Measurements from ENCODE around the gene ICAM2. TPM values are rescaled to one million over a fixed set of nuclear protein-coding genes. Genes with fewer than 3 reads are reported as not detected.
A peak's percentile ranks its signal among the peaks of the same experiment; 100 is the strongest.

ICAM2 gene
- total RNA-seq, 1 experiment from 2014 or later: 4.4 TPM

DNA sequence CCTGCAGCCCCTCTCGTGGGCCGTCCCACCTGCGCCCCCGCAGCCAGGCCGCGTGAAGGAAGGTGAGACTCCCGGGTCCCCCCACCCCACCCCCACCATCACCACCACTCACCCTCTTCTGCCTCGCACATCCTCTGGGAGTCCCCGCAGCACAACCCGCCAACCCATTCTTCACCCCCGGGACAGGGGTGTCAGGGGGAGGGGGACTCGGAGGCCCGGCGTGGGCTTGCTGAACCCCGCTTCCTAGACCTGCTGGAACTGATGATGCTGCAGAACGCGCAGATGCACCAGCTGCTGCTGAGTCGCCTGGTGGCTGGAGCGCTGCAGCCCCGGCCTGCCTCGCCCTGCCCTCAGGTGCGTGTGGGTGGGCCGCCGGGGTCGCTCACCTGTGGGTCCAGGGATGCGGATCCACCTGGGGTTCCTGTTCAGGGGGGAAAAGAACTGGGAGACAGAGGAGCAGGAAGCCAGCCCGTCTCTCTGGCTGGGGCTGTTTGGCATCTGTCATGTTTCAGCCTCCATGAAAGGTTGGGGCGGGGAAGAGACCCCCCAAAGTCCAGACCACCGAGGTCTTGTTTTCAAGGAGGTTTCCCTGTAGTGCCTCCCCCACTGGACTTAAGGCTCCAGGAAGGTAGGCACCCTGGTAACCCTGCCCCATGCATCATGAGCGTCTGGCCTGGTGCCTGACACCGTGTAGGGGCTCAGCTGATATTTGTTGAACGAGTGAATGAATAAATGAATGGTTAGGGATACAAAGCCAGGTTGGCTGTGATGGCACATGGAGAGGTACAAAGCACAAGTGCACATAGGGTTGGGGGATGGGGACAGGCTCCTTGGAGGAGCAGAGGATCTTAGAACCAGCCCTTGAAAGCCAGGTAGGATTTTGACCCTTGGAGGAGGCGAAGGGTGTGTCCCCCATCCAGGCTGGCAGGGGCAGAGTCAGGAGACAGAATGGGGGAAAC is 21.4 kb downstream of the ICAM2 start:
- Histone ChIP-seq H3K4me2 (ENCODE audit: low read depth, low read length, poor library complexity, severe bottlenecking) (peak overlapping the region; percentile 73), H3K9ac (ENCODE audit: low read length) (peak overlapping the region; percentile 45), H3K36me3 (ENCODE audit: insufficient read depth, low read length) (no peaks in the 10 kb centered on the region), H3K4me1 (ENCODE audit: low read length) (peaks cover 11% of the 10 kb centered on the region), H3K9me3 (ENCODE audit: low read length) (no peaks in the 10 kb centered on the region), H3K27ac (ENCODE audit: low read length) (no peak overlapping the region), H4K20me1 (ENCODE audit: insufficient read depth, low read depth, low read length) (no peaks in the 10 kb centered on the region), H3K4me3 (ENCODE audit: low read length) (peak overlapping the region; percentile 67), H3K27me3 (ENCODE audit: low read length) (0 out of 2 replicates have a peak, but pooled peaks cover 2% of the 10 kb centered on the region), H3K9me2 (replicated peaks; ENCODE audit: insufficient read depth, low read length) (no peaks in the 10 kb centered on the region), H2AFZ (ENCODE audit: low read length) (no peak overlapping the region; the same call in 1 of the 2 replicates), H3K79me2 (ENCODE audit: low read length) (no peaks in the 10 kb centered on the region)
- DNase-seq: no peak

DNA sequence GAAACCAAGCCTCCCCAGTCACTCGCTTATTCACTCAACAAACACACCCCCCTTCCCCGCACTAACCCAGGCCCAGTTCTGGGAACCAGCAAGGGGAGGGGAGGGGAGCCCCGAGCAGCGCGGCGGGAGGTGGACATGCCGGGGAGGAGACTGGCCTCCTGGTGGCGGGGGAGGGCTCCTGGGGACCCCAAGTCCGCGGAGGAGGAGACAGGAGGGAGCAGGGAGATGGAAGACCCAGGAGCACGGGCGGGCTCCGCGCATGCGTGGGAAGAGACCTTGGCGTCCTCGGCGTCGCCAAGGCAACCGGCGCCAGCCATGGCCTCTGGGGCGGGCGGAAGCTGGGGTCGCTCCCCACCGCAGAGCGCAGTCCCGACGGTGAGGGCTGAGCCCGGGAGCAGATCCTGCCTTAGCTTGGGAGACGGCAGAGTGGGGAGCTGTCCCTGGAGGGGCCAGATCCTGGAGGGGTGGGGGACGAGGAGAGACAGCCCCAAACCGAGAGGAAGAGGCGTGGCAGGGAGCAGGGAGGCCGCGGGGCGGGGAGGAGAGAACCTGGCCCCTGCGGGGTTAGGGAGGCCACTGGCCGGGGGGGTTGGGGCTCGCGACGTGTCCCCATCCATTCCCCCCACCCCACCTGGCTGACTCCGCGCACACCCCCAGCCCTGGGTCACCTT is 22.2 kb downstream of the ICAM2 start, which contains the start of gene PRR29:
Gene PRR29, plus strand, starts transcription at position 302 of the 671 bp plus-strand sequence. Its CDS starts 14 bp downstream, at position 316.
- no peaks in the 10 kb centered on the region for H3K9me2 ChIP-seq (replicated peaks; ENCODE audit: insufficient read depth, low read length)
- H3K4me2 ChIP-seq (ENCODE audit: low read depth, low read length, poor library complexity, severe bottlenecking): peak within 1 kb of the TSS; percentile 73
- peak within 1 kb of the TSS; percentile 96; the same call in 1 of the 2 replicates for H2AFZ ChIP-seq (ENCODE audit: low read length)
- 0 out of 2 replicates have a peak, but pooled peaks cover 2% of the 10 kb centered on the region for H3K27me3 ChIP-seq (ENCODE audit: low read length)
- H3K4me3 ChIP-seq (ENCODE audit: low read length): peak within 1 kb of the TSS; percentile 67
- peak; percentile 81 for DNase-seq
- peak within 1 kb of the TSS; percentile 45 for H3K9ac ChIP-seq (ENCODE audit: low read length)
- H3K79me2 ChIP-seq (ENCODE audit: low read length): no peaks in the 10 kb centered on the region
- no peaks in the 10 kb centered on the region for H4K20me1 ChIP-seq (ENCODE audit: insufficient read depth, low read depth, low read length)
- no peaks in the 10 kb centered on the region for H3K9me3 ChIP-seq (ENCODE audit: low read length)
- no peak within 1 kb of the TSS for H3K27ac ChIP-seq (ENCODE audit: low read length)
- no peaks in the 10 kb centered on the region for H3K36me3 ChIP-seq (ENCODE audit: insufficient read depth, low read length)
- peaks cover 11% of the 10 kb centered on the region for H3K4me1 ChIP-seq (ENCODE audit: low read length)

DNA sequence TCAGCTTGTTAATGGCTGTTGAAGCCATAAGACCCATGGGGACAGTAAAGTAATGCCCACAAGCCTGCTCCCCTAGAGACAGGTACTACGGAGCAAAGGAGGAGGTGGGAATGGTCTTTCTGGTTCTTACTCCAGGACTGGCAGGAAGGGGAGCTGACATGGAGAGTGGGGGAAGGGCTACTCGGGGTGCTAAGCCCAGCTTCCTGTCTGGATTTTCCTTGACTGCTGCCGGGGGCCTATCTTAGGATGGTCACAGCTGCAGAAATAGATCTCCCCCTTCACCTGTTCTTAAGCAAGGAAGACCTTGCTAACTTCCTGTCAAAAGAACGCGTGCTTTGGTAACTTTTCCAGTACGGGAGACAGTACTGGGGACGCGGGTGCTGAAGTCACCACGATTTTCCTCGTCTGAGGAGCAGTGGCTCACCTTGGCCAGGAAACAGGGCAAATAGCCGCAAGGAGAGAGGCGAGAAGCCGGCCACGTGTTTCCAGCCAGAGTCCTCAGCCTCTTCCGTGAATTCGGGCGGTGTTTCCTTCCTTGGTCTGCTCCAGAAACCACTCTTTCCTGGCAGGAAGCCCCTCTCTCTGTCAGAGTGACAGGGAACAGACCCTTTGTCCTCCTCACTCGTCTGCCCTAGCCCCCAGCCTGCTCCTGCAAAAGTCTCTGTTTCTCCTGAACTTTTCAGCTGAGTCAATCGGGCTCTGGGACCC is 22.9 kb downstream of the ICAM2 start:
- Histone ChIP-seq H3K4me2 (ENCODE audit: low read depth, low read length, poor library complexity, severe bottlenecking) (peak overlapping the region; percentile 73), H3K9ac (ENCODE audit: low read length) (no peak overlapping the region), H3K9me2 (replicated peaks; ENCODE audit: insufficient read depth, low read length) (no peaks in the 10 kb centered on the region), H3K79me2 (ENCODE audit: low read length) (no peaks in the 10 kb centered on the region), H2AFZ (ENCODE audit: low read length) (no peak overlapping the region), H3K27ac (ENCODE audit: low read length) (no peak overlapping the region), H3K9me3 (ENCODE audit: low read length) (no peaks in the 10 kb centered on the region), H3K4me3 (ENCODE audit: low read length) (peak overlapping the region; percentile 67; the same call in 1 of the 2 replicates), H3K4me1 (ENCODE audit: low read length) (peaks cover 11% of the 10 kb centered on the region), H3K27me3 (ENCODE audit: low read length) (0 out of 2 replicates have a peak, but pooled peaks cover 2% of the 10 kb centered on the region), H3K36me3 (ENCODE audit: insufficient read depth, low read length) (no peaks in the 10 kb centered on the region), H4K20me1 (ENCODE audit: insufficient read depth, low read depth, low read length) (no peaks in the 10 kb centered on the region)
- DNase-seq: no peak

DNA sequence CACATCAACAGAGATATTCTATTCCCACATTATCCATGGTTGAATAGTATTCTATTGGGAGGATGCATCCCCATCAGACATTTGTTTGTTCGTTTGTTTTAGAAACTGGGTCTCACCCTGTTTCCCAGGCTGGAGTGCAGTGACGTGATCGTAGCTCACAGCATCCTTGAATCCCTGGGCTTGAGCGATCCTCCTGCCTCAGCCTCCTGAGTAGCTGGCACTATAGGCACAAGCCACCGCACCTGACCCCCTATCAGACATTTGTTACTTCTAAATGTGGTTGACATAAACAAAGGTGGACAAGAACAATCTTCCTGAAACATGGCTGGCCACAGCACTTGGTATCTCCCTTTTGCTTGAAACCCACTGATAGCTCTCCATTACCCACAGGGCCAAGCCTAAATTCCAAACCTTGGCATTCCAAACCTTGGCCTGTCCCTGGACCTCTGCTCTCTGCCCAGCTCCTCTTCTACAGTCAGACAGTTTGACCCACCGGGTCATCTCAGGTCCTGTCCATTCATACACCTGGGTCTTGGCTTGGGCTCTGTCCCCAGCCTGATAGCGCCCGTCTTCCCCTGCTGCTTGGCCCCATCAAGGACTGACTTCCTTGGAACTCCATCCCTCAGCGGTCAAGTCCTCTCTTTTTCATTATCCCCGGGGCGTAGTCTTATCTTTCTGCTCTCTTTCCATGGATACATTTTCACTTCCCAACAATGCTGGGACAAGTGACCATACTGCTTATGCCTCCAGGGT is 23.8 kb downstream of the ICAM2 start:
- no peak overlapping the region for H3K27ac ChIP-seq (ENCODE audit: low read length)
- H3K36me3 ChIP-seq (ENCODE audit: insufficient read depth, low read length): no peaks in the 10 kb centered on the region
- H3K4me1 ChIP-seq (ENCODE audit: low read length): peaks cover 11% of the 10 kb centered on the region
- no peak overlapping the region for H2AFZ ChIP-seq (ENCODE audit: low read length)
- 0 out of 2 replicates have a peak, but pooled peaks cover 2% of the 10 kb centered on the region for H3K27me3 ChIP-seq (ENCODE audit: low read length)
- DNase-seq: no peak
- H3K9me2 ChIP-seq (replicated peaks; ENCODE audit: insufficient read depth, low read length): no peaks in the 10 kb centered on the region
- no peak overlapping the region for H3K4me2 ChIP-seq (ENCODE audit: low read depth, low read length, poor library complexity, severe bottlenecking)
- H3K9ac ChIP-seq (ENCODE audit: low read length): no peak overlapping the region
- H3K4me3 ChIP-seq (ENCODE audit: low read length): no peak overlapping the region
- no peaks in the 10 kb centered on the region for H3K79me2 ChIP-seq (ENCODE audit: low read length)
- H4K20me1 ChIP-seq (ENCODE audit: insufficient read depth, low read depth, low read length): no peaks in the 10 kb centered on the region
- no peaks in the 10 kb centered on the region for H3K9me3 ChIP-seq (ENCODE audit: low read length)

DNA sequence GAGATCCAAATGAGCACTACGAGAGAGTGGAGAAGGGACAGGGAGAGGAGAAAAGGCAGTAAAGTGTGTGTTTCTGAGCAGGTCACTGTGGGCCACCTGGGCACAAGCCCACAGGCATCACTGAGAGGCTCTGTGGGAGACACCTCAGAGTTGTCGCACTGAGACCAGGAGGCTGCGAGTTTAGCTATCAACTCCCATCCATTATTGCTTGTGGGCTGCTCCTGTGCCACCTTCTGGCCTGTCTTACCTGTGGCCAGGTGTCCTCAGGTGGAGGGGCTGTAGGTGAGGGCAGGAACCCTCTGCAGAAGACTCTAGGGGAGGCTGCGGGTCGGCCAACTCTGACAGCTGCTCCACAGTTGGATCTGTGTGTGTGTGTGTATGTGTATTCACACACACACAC is 24.8 kb downstream of the ICAM2 start:
- Histone ChIP-seq H3K9me3 (ENCODE audit: low read length) (no peaks in the 10 kb centered on the region), H3K27me3 (ENCODE audit: low read length) (0 out of 2 replicates have a peak, but pooled peaks cover 2% of the 10 kb centered on the region), H3K79me2 (ENCODE audit: low read length) (no peaks in the 10 kb centered on the region), H3K9ac (ENCODE audit: low read length) (no peak overlapping the region), H3K4me2 (ENCODE audit: low read depth, low read length, poor library complexity, severe bottlenecking) (no peak overlapping the region), H2AFZ (ENCODE audit: low read length) (no peak overlapping the region), H3K36me3 (ENCODE audit: insufficient read depth, low read length) (no peaks in the 10 kb centered on the region), H3K4me1 (ENCODE audit: low read length) (peaks cover 12% of the 10 kb centered on the region), H3K9me2 (replicated peaks; ENCODE audit: insufficient read depth, low read length) (no peaks in the 10 kb centered on the region), H3K4me3 (ENCODE audit: low read length) (no peak overlapping the region), H3K27ac (ENCODE audit: low read length) (no peak overlapping the region), H4K20me1 (ENCODE audit: insufficient read depth, low read depth, low read length) (0 out of 2 replicates have a peak, but pooled peaks cover 2% of the 10 kb centered on the region)
- no peak for DNase-seq

DNA sequence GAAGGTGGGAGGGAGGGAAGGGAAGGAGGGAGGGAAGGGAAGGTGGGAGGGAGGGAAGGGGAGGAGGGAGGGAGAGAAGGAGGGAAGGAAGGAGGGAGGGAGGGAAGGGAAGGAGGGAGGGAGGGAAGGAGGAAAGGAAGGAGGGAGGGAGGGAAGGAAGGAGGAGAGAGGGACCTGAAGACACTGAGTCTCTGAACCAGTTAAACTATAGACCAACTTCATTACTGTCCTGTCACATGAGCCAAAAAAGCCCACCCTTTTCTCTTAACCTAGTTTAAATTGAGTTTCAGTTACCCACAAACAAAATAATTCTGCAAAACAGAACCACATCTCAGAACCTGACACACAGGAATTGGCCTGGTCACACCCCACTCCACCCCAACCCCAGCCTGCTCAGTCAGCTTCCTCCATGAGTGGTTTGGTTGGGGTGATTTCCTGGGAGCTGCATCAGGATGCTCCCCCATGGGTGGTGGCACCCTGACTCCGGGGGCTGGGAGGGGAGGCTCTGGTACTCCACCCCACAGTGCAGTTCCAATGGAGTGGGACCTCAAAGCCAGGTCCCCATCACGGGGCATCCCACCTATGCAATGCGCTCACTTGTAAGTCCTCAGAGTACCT is 27.0 kb downstream of the ICAM2 start:
- H3K4me2 ChIP-seq (ENCODE audit: low read depth, low read length, poor library complexity, severe bottlenecking): no peak overlapping the region
- no peaks in the 10 kb centered on the region for H3K79me2 ChIP-seq (ENCODE audit: low read length)
- H3K36me3 ChIP-seq (ENCODE audit: insufficient read depth, low read length): no peaks in the 10 kb centered on the region
- DNase-seq: no peak
- H3K27ac ChIP-seq (ENCODE audit: low read length): no peak overlapping the region
- no peak overlapping the region for H3K9ac ChIP-seq (ENCODE audit: low read length)
- H4K20me1 ChIP-seq (ENCODE audit: insufficient read depth, low read depth, low read length): 0 out of 2 replicates have a peak, but pooled peaks cover 3% of the 10 kb centered on the region
- 0 out of 2 replicates have a peak, but pooled peaks cover 2% of the 10 kb centered on the region for H3K27me3 ChIP-seq (ENCODE audit: low read length)
- H3K9me3 ChIP-seq (ENCODE audit: low read length): no peaks in the 10 kb centered on the region
- H3K4me3 ChIP-seq (ENCODE audit: low read length): no peak overlapping the region
- H3K4me1 ChIP-seq (ENCODE audit: low read length): peaks cover 10% of the 10 kb centered on the region
- H2AFZ ChIP-seq (ENCODE audit: low read length): no peak overlapping the region
- no peaks in the 10 kb centered on the region for H3K9me2 ChIP-seq (replicated peaks; ENCODE audit: insufficient read depth, low read length)

DNA sequence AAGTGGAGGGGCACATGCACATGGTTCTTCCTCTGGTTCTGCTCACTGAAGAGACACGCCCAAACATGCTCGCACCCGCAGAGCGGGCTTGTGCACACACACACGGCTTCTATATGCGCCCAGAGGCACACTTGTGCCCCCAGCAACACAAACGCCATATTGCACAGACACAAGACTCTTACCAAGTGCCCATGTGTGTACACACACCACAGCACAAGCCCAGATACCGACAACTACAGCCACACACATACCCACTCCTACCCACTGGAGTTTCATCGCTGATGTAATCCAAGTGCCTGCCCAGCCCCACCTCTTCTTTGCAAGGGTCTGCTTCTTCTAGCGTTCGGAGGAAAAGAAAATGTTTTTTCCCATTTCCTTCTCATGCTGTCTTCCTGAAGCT is 28.8 kb downstream of the ICAM2 start:
- Histone ChIP-seq H3K27ac (ENCODE audit: low read length) (no peak overlapping the region), H3K9ac (ENCODE audit: low read length) (no peak overlapping the region), H3K4me3 (ENCODE audit: low read length) (no peak overlapping the region), H3K27me3 (ENCODE audit: low read length) (no peaks in the 10 kb centered on the region), H3K4me1 (ENCODE audit: low read length) (peaks cover 3% of the 10 kb centered on the region; the same call in 1 of the 2 replicates), H4K20me1 (ENCODE audit: insufficient read depth, low read depth, low read length) (0 out of 2 replicates have a peak, but pooled peaks cover 3% of the 10 kb centered on the region), H3K36me3 (ENCODE audit: insufficient read depth, low read length) (no peaks in the 10 kb centered on the region), H3K4me2 (ENCODE audit: low read depth, low read length, poor library complexity, severe bottlenecking) (no peak overlapping the region), H2AFZ (ENCODE audit: low read length) (no peak overlapping the region), H3K9me2 (replicated peaks; ENCODE audit: insufficient read depth, low read length) (no peaks in the 10 kb centered on the region), H3K9me3 (ENCODE audit: low read length) (no peaks in the 10 kb centered on the region), H3K79me2 (ENCODE audit: low read length) (no peaks in the 10 kb centered on the region)
- DNase-seq: no peak

All from Karpas-422 (cell line).